Measurements from ENCODE around the gene COL9A3.
"Not testable (repeated sequence)": the region's sequence is repeated elsewhere in the genome, so short reads cannot be mapped to it uniquely, and the experiment has no call there.

Gene COL9A3

GRCh38 chr20:62836967-62837490 lies 20.2 kb downstream of the COL9A3 start:
- DNase-seq (ENCODE audit: low read depth), result no peak

- DNase-seq (ENCODE audit: low read depth), result no peak
Measured at GRCh38 chr20:62837790-62838127, 20.9 kb downstream of the COL9A3 start.

- no peak for DNase-seq (ENCODE audit: low read depth)
Measured at GRCh38 chr20:62838128-62838891, 21.5 kb downstream of the COL9A3 start.

- DNase-seq (ENCODE audit: low read depth), result no peak
Measured at GRCh38 chr20:62839261-62839660, 22.4 kb downstream of the COL9A3 start.

GRCh38 chr20:62839816-62840215 lies 23.0 kb downstream of the COL9A3 start:
- no peak for DNase-seq (ENCODE audit: low read depth)

GRCh38 chr20:62840244-62841197 lies 23.7 kb downstream of the COL9A3 start:
- no peak for DNase-seq (ENCODE audit: low read depth)

GRCh38 chr20:62841705-62842212 lies 24.9 kb downstream of the COL9A3 start:
- no peak for DNase-seq (ENCODE audit: low read depth)

- no peak for DNase-seq (ENCODE audit: low read depth)
Measured at GRCh38 chr20:62843656-62844055, 26.8 kb downstream of the COL9A3 start.

GRCh38 chr20:62844182-62844581 lies 27.3 kb downstream of the COL9A3 start:
- no peak for DNase-seq (ENCODE audit: low read depth)

- no peak for DNase-seq (ENCODE audit: low read depth)
Measured at GRCh38 chr20:62845416-62846160, 28.7 kb downstream of the COL9A3 start.

- DNase-seq (ENCODE audit: low read depth), result no peak
Measured at GRCh38 chr20:62846166-62846890, 29.5 kb downstream of the COL9A3 start.

GRCh38 chr20:62848917-62849316 lies 32.1 kb downstream of the COL9A3 start:
- not testable (repeated sequence) for DNase-seq (ENCODE audit: low read depth)

GRCh38 chr20:62849431-62849830 lies 32.6 kb downstream of the COL9A3 start:
- no peak for DNase-seq (ENCODE audit: low read depth)

- DNase-seq (ENCODE audit: low read depth), result no peak
Measured at GRCh38 chr20:62850333-62850974, 33.6 kb downstream of the COL9A3 start.

- DNase-seq (ENCODE audit: low read depth), result no peak
Measured at GRCh38 chr20:62852196-62852595, 35.3 kb downstream of the COL9A3 start.

- DNase-seq (ENCODE audit: low read depth), result no peak
Measured at GRCh38 chr20:62852841-62853240, 36.0 kb downstream of the COL9A3 start.

GRCh38 chr20:62853304-62853703 lies 36.5 kb downstream of the COL9A3 start:
- DNase-seq (ENCODE audit: low read depth), result not testable (repeated sequence)

- no peak for DNase-seq (ENCODE audit: low read depth)
Measured at GRCh38 chr20:62854121-62854520, 37.3 kb downstream of the COL9A3 start.

- DNase-seq (ENCODE audit: low read depth), result no peak
Measured at GRCh38 chr20:62855120-62855519, 38.3 kb downstream of the COL9A3 start.

GRCh38 chr20:62856931-62857619 lies 40.2 kb downstream of the COL9A3 start:
- no peak for DNase-seq (ENCODE audit: low read depth)
